Sciatic nerve (tissue), 2 donors: ENCODE data around the gene GTF2IRD1. TPM values are rescaled to one million over a fixed set of nuclear protein-coding genes. Genes with fewer than 3 reads are reported as not detected.
"Not testable (repeated sequence)": the region's sequence is repeated elsewhere in the genome, so short reads cannot be mapped to it uniquely, and the experiment has no call there.

Experiments used
- ATAC-seq: fragments of 200-7000 bp; cut with Tn5 transposase; one replicate; pipeline ENCODE4 v1.9.1; 2020; ENCODE audit warnings: mild to moderate bottlenecking, moderate library complexity
- DNase-seq: peaks from one replicate; pipeline ENCODE4 v3.0.0-alpha.2; 2020; ENCODE audit warnings: low spot score
- intact Hi-C: fragments of 100-400 bp; cut with DNase I; formaldehyde crosslinking; loops from one replicate; pipeline ENCODE4 v1.14.2; 2022
- total RNA-seq: library from RNA; stranded (reverse); fragmentation: NEBNext Ultra II Directional; extraction: Animal tissue kit (Norgen Biotek cat#: 25700); gene quantifications from one replicate; pipeline ENCODE4 v1.2.1, GENCODE V29; 2021
- donor health status: DM: no; HTN: no; CAD: no.
- donor health status: DM: no; HTN: no; CAD: no.

Gene GTF2IRD1
- total RNA-seq, 1 donor from 2014 or later = 29.5 TPM

DNA sequence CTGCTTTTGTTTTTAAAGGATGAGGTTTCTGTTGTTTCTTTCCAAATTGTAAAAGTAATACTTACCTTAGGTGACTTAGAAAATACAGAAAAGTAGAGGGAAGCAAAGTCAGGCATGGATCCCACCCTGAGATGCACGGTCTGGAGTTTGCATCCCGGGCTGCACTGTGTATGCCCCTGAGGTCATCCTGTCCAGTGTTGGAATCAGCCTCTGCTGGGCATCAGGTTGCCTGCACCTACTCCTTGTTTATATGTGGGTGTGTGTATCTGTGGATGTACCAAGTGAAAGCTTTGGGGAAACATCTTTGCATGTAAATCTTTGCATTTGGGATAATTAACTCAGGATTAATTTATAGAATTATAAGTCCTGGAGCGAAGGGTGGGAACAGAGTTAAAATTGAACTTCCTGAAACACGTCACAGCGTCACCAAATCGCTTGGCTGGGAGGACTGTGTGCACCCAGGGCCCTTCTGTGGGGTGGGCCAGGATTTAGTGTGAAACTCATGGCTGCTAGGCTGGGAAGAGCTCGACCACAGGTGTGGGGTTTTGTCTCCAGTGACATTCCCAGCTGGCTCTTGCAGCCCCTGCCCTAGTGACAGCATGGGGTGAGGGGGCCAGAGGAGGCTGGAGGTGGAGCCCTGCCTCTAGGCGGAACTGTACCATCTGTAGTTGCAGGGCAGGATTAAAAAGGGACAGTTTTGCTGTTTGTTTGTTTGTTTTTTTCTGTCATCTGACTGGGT is 27.9 kb downstream of the GTF2IRD1 start:
- no peak for ATAC-seq
- no peak for DNase-seq
- intact Hi-C loops = no loop called here

DNA sequence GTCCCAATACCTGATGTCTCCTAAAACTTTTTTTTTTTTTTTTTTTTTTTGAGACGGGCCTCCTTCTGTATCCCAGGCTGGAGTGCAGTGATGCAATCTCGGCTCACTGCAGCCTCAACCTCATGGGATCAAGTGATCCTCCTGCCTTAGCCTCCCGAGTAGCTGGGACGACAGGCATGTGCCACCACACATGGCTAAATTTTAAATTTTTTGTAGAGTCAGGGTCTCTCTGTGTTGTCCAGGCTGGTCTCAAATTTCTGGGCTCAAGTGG is 28.4 kb downstream of the GTF2IRD1 start:
- DNase-seq = no peak
- no peak for ATAC-seq
- intact Hi-C loops = no loop called here

DNA sequence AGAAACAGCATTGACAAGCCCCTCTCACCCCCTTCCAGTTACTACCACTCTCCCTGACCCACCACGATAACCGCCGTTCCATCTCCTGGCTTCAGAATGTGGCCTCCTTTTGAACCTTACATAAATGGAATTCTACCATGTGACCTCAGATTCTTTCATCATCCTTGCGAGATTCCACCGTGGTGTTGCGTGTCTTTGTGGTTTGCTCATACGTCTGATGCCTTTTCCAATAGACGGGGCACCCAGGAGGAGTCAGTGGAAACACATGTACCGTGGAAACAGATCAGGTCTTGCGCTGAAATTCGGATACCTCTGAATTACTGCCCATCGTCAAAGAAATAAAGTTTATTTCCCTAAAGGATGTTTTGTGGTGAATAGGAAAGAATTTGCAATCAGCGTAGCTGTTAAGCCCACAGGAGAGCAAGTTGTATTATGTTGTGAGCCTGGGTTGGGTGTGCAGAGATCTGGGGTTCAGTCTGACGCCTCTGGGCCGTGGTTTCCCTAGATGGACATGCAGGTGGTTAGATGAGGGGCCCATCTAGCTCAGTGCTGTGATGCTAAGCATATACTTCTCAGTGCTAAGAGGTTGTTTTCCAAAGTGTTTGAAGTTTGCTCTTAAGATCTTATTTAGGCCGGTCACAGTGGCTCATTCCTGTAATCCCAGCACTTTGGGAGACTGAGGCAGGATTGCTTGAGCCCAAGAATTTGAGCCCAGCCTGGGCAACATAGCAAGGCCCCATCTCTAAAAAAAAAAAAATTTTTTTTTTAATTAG is 29.1 kb downstream of the GTF2IRD1 start:
- DNase-seq (no peak), ATAC-seq (peak; percentile 57)
- intact Hi-C loops = no loop called here

DNA sequence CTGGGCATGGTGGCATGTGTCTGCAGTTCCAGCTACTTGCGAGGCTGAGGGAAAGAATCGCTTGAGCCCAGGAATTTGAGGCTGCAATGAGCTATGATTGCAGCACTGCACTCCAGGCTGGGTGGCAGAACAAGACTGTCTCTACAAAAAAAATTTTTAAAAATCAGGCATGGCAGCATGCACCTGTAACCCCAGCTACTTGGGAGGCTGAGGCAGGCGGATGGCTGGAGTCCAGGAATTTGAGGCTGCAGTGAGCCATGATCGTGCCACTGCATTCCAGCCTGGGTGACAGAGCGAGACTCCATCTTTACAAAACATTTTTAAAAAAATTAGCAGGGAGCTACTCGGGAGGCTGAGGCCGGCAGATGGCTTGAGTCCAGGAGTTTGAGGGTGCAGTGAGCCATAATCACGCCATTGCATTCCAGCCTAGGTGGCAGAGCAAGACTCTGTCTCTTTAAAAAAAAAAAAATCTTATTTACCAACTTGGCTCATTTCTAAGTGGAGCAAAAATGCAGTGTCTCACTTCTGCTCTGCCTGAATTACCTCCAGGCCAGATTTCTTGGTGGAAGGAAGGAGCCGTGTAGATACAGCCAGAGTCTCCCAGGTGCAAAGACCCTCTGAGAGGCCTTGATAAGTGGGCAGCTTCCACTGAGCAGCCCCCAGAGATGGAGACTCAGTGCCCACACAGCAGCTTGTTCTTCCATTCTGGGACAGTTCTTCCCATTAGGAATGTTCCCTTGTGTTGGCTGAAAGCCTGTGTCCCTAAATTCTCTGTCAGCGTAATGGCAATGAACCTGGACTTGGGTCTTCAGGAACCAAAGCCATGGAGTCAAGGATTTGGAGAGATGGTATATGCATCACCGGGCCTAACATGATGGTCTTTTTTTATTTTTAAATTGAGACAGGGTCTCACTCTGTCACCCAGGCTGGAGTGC is 30.0 kb downstream of the GTF2IRD1 start:
- ATAC-seq = no peak
- intact Hi-C loops = no loop called here

DNA sequence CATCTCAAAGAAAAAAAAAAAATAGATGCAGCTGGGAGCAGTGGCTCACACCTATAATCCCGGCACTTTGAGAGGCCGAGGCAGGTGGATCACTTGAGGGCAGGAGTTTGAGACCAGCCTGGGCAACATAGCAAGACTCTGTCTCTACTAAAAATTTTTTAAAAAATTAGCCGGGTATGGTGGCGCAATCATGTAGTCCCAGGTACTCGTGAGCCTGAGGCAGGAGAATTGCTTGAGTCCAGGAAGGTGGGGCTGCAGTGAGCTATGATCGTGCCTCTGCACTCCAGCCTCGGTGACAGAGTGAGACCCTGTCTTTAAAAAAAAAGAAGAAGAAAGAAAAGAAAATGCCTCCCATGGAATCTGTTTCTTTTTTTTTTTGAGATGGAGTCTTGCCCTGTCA is 31.9 kb downstream of the GTF2IRD1 start:
- intact Hi-C loops = no loop called here
- no peak for ATAC-seq

More for the DNA sequence above, 30.0 kb downstream of the GTF2IRD1 start:
- no peak for DNase-seq

DNA sequence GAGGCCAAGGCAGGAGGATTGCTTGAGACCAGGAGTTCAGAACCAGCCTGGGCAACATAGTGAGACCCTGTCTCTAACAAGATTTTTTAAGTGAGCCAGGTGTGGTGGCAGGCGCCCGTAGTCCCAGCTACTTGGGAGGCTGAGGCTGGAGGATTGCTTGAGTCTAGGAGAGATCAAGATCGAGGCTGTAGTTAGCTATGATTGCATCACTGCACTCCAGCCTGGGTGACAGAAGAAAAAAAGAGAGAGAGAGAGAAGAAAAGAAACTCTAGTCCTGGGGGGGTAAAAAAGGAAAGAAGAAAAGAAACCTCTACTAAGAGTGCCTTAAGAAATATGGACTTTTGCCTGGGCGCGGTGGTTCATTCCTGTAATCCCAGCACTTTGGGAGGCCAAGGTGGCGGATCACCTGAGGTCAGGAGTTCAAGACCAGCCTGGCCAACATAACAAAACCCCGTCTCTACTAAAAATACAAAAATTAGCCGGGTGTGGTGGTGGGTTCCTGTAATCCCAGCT is 34.9 kb downstream of the GTF2IRD1 start:
- DNase-seq, intact Hi-C loops, ATAC-seq: not testable (repeated sequence)

More for the DNA sequence above, 31.9 kb downstream of the GTF2IRD1 start:
- DNase-seq = no peak

DNA sequence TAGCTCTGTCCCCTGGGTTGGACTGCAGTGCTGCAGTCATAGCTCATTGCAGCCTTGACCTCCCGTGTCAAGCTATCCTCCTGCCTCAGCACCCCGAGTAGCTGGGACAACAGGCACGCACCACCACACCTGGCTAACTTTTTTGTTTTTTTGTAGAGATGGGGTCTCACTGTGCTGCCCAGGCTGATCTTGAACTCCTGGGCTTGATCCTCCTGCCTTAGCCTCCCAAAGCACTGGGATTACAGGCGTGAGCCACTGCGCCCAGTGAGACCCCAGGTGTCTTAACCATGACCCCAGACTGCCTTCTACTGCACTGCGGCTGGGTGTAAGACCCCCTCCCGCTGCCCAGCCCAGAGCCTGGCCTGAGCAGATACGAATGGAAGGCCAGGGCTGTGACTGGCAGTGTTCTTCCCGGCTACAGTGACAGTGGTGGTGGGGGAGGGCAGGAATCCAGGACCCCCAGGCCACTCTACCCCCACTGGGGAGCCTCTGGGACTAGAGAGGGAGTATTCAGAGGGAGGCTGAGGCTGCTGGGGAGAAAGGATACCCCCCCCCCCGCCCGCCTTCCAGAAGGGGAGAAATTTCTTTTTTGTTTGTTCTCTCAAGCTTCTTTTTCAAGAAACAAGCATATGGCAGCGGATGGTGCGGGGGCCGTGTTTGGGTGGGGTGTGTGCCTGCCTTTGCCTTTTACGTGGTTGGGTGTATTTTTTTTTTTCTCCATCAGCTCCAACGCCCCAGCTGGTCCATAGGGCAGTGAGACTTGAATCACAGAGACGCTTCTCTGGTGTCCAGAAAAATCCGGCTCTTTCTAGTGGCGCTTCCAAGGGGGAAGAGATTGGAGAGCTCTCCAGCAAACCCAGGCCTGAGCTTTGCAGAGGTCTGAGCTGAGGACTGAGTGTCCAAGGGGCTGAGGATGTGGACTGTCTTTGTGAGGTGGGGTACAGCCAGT is 36.6 kb downstream of the GTF2IRD1 start:
- intact Hi-C loops = no loop called here
- DNase-seq (no peak), ATAC-seq (peak; percentile 54)

DNA sequence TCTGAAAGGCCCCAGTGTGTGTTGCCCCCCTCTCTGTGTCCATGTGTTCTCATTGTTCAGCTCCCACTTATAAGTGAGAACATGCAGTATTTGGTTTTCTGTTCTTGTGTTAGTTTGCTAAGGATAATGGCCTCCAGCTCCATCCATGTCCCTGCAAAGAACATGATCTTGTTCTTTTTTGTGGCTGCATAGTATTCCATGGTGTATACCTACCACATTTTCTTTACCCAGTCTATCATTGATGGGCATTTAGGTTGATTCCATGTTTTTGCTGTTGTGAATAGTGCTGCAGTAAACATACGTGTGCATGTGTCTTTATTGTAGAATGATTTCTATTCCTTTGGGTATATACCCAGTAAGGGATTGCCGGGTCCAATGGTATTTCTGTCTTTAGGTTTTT is 37.8 kb downstream of the GTF2IRD1 start:
- ATAC-seq, DNase-seq, intact Hi-C loops: not testable (repeated sequence)

DNA sequence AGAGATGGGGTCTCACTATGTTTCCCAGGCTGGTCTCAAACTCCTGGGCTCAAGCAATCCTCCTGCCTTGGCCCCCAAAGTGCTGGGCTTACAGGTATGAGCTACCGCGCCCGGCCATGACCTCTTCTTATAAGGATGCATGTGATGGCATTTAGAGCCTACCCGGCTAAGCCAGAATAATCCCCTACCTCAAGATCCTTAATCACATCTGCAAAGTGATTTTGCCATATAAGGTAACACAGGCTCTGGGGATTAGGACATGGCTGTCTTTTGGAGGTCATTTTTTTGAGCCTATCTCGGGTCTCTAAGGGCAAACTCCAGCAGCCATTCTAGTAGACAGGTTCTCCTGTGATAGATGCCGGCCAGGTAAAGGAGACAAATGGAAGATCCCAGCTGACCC is 39.6 kb downstream of the GTF2IRD1 start:
- no peak for ATAC-seq
- DNase-seq = no peak
- intact Hi-C loops = no loop called here

DNA sequence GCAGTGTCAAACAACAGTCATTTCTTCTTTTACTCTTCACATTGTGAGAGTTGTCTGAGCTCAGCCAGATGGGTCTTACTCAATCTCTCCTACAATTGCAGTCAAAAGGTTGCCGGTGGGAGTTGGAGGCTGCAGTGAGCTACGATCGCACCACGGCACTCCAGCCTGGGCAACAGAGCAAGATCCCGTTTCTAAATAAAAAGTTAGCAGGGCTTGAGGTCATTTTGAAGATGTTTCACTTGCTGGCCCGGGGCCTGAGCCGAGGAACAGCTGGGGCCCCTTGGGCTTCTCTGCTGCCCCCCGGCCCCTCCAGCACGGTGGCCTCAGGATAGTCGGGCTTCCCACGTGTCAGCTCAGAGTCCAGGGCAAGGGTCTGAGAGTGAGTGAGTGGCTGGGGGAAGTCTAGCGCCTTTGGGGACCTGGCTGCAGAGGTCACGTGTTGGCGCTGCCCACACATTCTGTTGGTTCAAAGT is 40.4 kb downstream of the GTF2IRD1 start:
- no peak for DNase-seq
- ATAC-seq = peak; percentile 74

DNA sequence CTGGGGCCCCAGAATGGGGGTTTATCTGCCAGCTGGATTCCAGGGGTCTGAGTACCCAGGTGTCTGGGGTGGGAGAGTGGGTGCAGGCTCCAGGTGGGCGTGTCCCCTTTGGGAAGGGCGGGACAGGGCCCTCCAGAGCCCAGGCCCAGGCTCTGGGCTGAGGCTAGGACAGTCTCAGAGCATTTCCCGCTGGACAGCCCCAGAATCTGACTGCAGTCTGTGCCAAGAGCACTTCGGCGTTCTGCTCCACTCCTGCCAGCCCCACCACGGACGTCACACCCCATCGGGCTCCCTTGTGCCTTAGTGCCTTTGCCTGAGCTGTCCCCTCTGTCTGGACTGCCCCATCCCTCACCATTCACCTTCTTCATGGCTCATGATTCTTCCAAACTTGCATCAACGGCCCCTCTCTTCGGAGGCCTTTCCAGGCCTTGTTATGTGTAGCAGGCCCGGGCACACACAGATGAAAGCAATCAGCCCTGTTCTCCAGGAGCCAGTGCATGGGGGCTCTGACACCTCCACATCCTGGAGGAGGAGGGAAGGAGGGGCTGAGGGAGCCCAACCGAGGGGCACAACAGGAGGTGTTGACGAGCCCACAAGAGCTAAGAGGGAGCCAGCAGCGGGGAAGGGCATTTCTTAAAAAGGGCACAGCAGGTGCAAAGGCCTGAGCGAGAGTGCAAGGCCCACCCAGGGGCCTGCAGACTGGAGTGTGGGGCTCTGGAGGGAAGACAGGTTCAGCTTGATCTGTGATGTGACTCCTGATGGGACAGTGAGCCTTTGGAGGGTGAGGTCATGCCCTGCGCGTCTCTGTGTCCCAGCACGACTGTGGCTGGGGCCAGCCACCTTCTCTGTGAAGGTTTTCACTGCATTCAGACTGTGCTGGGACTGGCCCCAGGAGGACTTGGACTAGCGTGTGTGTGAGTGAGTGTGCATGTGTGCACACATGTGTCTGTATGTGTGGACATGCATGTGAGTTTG is 41.7 kb downstream of the GTF2IRD1 start:
- peak; percentile 47 for ATAC-seq
- intact Hi-C loops = no loop called here

More for the DNA sequence above, 40.4 kb downstream of the GTF2IRD1 start:
- intact Hi-C loops = no loop called here

DNA sequence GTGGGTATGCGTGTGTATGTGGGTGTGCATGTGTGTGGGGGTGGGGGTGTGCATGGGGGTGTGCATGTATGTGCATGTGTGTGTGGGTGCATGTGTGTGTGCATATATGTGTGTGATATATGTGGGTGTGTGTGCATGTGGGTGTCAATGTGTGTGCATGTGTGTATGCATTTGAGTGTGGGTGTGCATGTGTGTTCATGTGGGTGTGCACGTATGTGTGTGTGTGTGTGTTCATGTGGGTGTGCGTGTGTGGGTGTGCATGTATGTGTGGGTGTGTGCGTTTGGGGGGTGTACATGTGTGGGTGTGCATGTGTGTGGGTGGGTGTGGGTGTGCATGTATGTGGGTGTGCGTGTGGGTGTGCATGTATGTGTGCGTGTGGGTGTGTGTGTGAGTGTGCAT is 42.6 kb downstream of the GTF2IRD1 start:
- DNase-seq (no peak), ATAC-seq (no peak)
- intact Hi-C loops = no loop called here

More for the DNA sequence above, 41.7 kb downstream of the GTF2IRD1 start:
- DNase-seq = no peak

DNA sequence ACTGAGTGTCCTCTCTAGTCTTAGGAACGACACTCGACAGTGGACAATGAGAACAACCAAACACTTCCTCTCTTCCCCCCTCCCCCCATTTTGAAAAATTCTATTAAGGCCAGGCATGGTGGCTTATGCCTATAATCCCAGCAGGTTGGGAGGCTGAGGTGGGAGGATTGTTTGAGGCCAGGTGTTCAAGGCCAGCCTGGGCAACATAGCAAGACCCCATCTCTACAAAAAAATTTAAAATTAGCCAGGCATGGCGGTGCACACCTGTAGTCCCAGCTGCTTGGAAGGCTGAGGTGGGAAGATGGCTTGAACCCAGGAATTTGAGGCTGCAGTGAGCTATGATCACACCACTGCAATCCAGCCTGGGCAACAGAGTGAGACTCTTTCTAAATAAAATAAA is 43.1 kb downstream of the GTF2IRD1 start:
- intact Hi-C loops, DNase-seq, ATAC-seq: not testable (repeated sequence)

DNA sequence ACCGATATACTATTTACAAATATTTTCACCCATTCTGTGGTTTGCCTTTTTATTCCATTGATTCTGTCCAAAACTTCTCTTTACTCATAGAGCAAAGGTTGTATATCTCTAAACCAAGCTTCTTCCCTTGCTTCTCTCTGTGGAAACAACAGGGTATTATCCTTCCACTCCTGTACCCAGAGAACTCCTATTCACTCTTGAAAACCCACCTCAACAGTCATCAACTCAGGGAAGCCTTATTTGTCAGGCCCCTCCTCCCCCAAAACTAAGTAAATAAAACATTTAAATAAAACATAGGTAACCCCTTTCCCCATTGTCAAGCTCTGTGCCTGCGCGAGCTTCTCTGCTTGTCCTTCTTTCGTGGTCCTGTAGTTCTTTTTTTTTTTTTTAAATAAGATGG is 44.6 kb downstream of the GTF2IRD1 start:
- intact Hi-C loops = no loop called here
- no peak for ATAC-seq
- DNase-seq = no peak

DNA sequence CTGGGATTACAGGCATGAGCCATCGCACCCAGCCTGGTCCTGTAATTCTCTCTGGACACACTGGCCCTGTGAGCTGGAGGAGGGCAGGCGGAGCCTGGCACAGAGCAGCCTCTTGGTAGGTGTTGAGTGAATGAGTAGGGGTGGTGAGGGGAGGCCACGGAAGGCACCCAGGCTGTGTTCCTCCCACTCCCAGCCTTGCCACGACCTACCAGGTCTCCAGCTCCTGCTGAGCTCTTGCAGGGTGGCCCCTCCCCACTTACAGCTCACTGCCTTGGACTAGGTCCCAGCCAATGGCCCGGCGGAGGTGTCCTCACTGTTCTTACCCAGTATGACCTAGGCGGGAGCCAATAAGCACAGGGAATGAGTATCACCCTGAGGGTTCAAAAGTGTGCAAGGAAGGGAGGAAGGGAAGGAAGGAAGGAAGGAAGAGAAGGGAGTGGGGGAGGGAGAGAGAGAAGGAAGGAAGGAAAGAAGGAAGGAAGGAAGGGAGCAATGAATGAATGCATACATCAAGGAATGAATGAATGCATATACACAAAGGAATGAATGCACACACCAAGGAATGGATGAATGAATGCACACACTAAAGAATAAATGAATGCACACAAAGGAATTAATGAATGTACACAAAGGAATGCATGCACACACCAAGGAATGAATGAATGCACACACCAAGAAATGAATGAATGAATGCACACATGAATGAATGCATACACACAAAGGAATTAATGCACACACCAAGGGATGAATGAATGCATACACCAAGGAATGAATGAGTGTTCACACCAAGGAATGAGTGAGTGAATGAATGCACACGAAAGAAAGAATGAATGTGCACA is 45.5 kb downstream of the GTF2IRD1 start:
- DNase-seq = no peak
- intact Hi-C loops = no loop called here

DNA sequence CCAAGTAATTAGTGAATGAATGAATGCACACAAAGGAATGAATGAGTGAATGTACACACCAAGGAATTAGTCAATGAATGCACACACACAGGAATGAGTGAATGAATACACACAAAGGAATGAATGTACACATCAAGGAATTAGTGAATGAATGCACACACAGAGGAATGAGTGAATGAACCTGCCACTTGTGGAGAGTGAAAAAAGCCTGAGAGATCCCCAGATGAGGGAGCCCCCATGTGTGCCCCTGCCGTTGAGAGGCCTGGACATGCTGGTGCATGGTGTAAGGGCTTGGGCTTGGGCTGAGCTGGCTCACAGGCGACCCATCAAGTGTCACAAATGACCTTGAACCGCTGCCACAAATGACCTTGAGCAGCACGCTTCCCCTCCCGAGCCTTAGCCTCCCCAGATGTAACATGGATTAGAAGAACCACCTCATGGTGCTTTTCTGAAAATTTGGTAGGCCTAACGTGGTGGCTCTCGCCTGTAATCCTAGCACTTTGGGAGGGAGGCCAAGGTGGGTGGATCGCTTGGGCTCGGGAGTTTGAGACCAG is 46.2 kb downstream of the GTF2IRD1 start:
- DNase-seq (no peak), ATAC-seq (no peak)
- intact Hi-C loops = no loop called here

More for the DNA sequence above, 45.5 kb downstream of the GTF2IRD1 start:
- ATAC-seq = no peak
